Breast epithelium (tissue), 3 donors: ENCODE data around the gene NAALADL2.

ENCODE experiments used
- POLR2A ChIP-seq: fragments of 450-650 bp; IDR thresholded peaks from one replicate; pipeline ENCODE4 v1.6.1; 2016; ENCODE audit warnings: antibody characterized with exemption, mild to moderate bottlenecking, moderate library complexity
- POLR2AphosphoS5 ChIP-seq, 3 donors: sonication (generic); formaldehyde crosslinking; IDR thresholded peaks; one replicate each; pipeline ENCODE4 v1.6.1; 2017; ENCODE audit warnings: antibody characterized with exemption in 3 of 3

DNA sequence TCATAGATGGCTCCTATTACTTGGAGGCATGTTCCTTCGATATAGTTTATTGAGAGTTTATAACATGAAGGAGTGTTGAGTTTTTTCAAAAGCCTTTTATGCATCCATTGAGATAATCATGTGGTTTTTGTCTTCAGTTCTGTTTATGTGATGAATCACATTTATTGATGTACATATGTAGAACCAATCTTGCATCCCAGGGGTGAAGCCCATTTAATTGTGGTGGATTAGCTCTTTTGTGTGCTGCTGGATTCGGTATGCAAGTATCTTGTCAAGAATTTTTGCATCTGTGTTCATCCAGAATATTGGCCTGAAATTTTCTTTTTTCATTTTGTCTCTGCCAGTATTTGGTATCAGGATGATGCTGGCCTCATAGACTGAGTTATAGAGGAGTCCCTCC is 81.0 kb downstream of the NAALADL2 start:
- TF ChIP-seq POLR2A (no peak), POLR2AphosphoS5 (IDR thresholded peaks at IDR 0.05) (no peak)
